NCI-H226 (cell line): ENCODE results near the gene MSLN.
A peak's percentile ranks its signal among the peaks of the same experiment; 100 is the strongest.

Source experiments
- DNase-seq: peaks from one replicate; pipeline ENCODE4 v3.0.0-alpha.2; 2015

MSLN gene

DNA sequence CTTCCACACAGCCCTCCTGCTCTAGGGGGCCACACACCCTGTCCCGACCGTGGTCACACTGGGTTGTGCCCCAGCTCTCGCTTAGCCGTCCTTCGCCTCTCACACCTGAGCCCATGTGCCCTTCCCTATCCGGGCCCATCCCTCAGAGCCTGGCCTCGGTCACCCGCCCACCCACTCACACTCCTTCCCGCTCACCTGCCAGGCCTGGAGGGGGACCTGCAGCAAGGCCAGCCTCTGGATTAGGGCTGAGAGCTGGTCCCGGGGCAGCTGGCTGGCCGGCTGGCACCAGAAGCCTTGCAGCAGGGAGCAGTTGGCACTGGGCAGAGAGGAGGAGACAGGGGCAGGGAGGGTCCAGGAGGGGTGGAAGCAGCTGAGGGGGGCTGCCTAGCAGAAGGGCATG is 17.9 kb downstream of the MSLN start:
- no peak for DNase-seq

DNA sequence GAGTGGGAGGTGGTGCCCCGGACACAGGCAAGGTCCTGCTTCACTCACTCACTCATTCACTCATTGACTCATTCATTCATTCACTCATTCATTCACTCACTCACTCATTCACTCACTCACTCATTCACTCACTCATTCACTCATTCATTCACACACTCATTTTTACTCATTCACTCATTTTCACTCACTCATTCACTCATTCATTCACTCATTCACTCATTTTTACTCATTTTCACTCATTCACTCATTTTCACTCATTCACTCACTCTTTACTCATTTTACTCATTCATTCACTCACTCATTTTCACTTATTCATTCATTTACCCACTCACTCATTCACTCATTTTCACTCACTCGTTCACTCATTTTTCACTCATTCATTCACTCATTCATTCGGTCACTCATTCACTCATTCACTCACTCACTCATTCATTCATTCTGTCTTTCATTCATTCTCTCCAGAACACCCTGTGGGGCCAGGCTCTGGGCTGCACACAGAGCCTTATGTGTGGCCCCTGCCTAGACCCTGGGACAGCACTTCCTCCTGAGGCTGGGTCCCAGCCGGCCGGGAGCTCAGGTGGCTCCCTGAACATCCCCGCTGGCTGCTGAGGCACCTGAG is 18.5 kb downstream of the MSLN start:
- no peak for DNase-seq

- DNase-seq, result no peak
Measured at GRCh38 chr16:779561-779960, 19.0 kb downstream of the MSLN start.

- no peak for DNase-seq
Measured at GRCh38 chr16:780296-780695, 19.8 kb downstream of the MSLN start.

DNA sequence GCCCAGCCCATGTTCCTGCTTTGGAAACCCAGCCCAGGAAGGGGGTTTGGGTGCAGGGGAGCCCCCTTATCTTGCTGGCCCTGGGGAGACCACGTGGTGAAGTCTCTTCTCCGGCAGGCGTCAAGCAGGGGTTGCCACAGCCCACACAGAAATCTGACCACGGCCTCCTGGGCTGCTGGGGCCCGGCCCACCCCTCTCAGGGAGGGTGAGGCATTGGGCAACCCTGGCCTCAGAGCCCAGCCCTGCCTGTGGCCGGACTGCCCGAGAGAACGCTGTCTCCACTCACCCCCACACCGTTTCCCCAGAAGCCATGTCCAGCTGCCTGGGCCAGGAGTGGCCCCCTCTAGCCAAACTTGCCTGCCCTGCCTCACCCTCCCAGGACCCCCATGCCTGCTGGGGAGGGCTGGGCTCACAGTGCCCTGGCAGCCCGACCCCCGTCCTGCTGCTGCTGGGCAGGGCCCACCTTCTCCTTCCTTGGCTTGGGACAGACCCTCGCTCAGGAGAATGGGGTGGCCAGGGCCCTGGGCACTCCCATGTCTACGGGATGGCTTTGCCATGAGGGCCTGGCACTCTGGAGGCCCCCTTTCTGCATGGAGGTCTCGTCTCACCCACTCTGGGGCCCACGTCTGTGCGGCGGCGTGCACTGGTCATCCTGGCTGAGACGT is 20.9 kb downstream of the MSLN start:
- DNase-seq, result peak; percentile 48

GRCh38 chr16:782258-782657 is 21.7 kb downstream of the MSLN start:
- no peak for DNase-seq

GRCh38 chr16:782766-783403 is 22.4 kb downstream of the MSLN start:
- no peak for DNase-seq

DNA sequence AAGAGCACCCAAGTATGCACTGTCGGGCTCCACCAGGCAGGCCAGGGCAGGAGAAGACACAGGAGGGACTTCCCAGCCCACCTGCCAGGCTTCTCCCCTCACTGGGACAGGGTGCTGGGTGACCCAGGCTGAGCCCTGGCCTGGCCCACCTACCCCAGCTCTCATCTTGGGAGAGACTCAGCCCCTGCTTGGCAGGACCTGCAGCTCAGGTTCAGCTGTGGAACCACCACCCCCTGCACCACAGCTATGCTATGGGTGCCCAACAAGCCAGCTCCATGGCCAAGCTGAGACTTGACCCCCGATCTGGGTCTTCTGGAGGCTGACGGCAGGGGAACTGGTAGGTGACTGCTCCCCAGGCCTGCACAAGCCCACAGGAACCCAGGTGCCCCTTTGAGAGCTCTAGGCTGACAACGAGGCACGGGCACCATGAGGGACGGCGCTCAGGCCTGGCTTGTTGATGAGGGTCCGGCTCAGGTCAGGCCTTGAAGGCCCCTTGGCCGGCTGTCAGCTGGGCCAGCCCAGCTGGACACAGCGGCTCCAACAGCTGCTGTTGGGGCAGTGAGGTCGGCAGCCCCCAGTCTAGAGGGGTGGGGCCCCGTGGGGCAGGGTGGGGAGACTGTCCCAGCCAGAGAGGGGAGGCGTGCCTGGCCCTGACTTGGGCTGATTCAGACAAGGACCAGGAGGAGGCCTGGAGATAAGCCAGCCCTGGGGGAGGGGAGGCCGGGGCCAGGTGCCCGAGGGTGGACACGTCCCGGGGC is 23.0 kb downstream of the MSLN start:
- no peak for DNase-seq

- DNase-seq, result no peak
Measured at GRCh38 chr16:784431-784830, 23.9 kb downstream of the MSLN start.

- DNase-seq, result peak; percentile 50
Measured at GRCh38 chr16:785563-786535, 25.3 kb downstream of the MSLN start.

GRCh38 chr16:787321-787966 is 26.9 kb downstream of the MSLN start:
- no peak for DNase-seq

DNA sequence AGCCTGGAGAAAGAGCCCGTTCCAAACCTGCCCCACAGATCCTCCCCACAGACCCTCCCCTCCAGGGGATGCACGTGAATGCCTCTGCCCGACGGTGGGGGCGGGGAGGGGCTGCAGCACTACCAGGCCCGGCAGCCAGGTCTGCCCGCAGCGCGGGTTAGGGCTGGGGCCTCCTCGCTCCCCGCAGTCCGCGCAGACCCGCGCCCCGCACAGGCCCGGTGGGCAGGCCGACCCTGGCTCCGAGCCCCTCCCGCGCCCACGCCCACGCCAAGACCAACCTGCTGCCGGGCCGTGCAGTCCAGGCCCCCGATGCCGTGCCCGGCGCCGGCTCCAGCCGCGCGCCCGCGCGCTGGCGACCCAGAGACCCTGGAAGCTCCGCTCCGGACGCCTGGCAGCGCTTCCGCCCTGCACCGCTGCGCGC is 27.5 kb downstream of the MSLN start, which contains the start of gene RPUSD1:
Gene RPUSD1 (minus strand): TSS at position 404 of the 421 bp plus-strand sequence. CDS start 644 bp downstream, outside the sequence.
- DNase-seq, result no peak

DNA sequence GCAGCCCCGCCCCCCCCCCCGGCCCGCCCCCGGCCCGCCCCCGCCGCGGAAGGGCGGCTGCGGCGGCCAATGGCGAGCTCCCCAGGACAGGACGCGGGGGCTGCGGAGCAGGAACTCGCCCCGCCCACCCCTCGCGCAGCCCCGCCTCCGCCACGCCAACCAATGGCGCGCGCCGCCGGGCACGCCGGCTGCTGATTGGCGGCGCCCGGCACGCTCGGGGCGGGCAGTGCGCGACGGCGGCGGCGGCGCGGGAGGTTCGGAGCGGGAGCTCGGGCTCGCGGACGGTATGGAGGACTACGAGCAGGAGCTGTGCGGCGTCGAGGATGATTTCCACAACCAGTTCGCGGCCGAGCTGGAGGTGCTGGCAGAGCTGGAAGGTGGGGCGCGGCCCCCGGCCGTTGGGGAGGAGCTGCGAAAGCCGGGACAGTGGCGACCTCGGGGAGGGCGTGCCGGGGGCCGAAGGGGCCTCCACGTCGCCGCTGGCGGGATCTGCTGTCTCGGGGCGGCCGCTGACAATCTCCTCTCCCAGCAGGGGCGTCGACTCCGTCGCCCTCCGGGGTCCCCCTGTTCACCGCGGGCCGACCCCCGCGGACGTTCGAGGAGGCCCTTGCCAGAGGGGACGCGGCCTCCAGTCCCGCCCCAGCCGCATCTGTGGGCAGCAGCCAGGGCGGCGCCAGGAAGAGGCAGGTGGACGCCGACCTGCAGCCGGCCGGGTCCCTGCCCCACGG is 28.0 kb downstream of the MSLN start, which contains the start of gene CHTF18:
Gene CHTF18 (plus strand): TSS at position 222 of the 728 bp plus-strand sequence. CDS start 65 bp downstream, at position 287.
- DNase-seq, result peak; percentile 80

- no peak for DNase-seq
Measured at GRCh38 chr16:789191-789850, 28.8 kb downstream of the MSLN start.

GRCh38 chr16:790086-790485 is 29.6 kb downstream of the MSLN start:
- DNase-seq, result no peak

- no peak for DNase-seq
Measured at GRCh38 chr16:791131-791530, 30.6 kb downstream of the MSLN start.

- DNase-seq, result no peak
Measured at GRCh38 chr16:792221-792995, 31.9 kb downstream of the MSLN start.

DNA sequence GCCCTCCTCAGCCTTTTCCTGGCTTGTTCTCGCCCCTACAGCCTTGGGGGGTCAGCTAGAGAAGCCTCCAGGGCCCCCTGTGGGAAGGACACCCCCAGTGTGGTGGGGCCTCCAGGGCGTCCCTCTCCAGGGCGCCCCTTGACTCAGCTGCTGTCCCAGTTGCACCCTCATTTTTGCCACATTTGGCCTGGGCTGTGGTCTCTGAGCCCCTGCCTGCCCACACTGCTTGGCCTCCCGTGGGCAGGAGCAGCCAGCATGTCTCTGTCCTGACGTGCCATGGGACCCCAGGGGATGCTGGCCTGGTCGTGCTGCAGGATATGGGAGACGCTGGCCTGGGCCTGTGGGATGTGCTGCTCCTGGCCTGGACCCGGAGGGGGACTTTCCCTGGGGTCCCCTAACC is 32.9 kb downstream of the MSLN start:
- no peak for DNase-seq

- DNase-seq, result no peak
Measured at GRCh38 chr16:794091-794822, 33.7 kb downstream of the MSLN start.
